Measurements from ENCODE around the gene COL5A1.
A peak's percentile ranks its signal among the peaks of the same experiment; 100 is the strongest.

COL5A1 gene

GRCh38 chr9:134731497-134732391 lies 90.1 kb downstream of the COL5A1 start:
- no peak for DNase-seq

GRCh38 chr9:134732392-134733110 lies 90.9 kb downstream of the COL5A1 start:
- no peak for DNase-seq

GRCh38 chr9:134733480-134734232 lies 92.1 kb downstream of the COL5A1 start:
- DNase-seq = no peak

GRCh38 chr9:134734270-134734669 lies 92.7 kb downstream of the COL5A1 start:
- DNase-seq = no peak

GRCh38 chr9:134735441-134736175 lies 94.0 kb downstream of the COL5A1 start:
- no peak for DNase-seq

DNA sequence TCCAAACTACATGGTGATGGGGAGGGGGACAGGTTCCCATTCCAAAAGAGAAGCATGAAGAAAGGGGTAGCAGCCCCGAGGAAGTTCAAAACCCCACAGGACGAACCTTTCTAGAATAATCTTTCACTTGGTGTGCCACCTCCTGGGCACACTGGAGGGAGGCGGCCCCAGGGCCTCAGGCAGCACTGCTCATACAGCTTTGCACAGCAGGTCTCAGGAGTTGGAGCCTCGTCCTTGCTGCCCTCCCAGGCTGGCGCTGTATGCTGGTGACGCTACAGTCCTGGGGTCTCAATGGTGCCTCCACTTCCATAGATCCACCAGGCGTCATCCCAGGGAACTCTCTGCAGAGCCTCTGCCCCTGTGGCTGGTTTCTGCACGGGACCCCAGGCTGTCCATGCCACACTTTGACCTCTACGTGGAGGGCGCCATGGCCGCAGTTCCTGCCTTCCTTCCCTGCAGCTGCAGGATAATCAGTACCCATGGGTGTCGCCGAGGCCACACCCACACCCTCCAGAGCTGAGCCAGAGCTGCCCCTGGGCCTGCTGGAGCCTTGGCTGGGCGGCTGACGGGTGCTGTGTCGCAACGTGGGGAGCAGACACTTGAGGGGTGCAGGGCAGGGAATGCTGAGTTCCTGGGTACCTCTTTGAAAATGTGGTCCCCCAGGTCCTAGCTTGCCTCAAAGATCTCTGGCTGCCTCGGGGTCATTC lies 95.3 kb downstream of the COL5A1 start:
- no peak for DNase-seq

GRCh38 chr9:134737842-134738580 lies 96.4 kb downstream of the COL5A1 start:
- no peak for DNase-seq

- DNase-seq = peak; percentile 14
These were observed 97.5 kb downstream of the COL5A1 start for GRCh38 chr9:134738869-134739659.

- DNase-seq = no peak
These were observed 98.0 kb downstream of the COL5A1 start for GRCh38 chr9:134739660-134739968.

GRCh38 chr9:134740071-134740470 lies 98.5 kb downstream of the COL5A1 start:
- no peak for DNase-seq

DNA sequence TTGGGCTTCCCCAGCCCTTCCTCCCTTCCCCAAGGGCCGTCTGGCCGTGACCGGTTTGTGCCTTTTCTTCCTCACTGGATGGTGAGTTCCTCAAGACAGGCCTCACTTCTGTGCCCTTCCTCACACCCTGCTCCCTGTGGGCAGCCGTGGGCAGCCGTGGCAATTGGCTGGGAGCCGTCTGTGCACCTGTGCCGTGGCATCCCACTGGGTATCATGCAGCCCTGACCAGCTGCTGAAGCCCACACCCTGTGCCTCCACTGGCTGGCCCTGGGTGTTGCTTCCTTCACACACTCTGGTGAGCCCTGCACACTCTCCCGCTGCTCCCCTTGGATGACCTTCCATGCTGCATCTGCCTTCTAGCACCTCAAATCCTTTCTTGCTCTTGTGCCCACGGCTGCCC lies 100.2 kb downstream of the COL5A1 start:
- no peak for DNase-seq

GRCh38 chr9:134742822-134743535 lies 101.4 kb downstream of the COL5A1 start:
- no peak for DNase-seq

- no peak for DNase-seq
These were observed 102.2 kb downstream of the COL5A1 start for GRCh38 chr9:134743853-134744252.

DNA sequence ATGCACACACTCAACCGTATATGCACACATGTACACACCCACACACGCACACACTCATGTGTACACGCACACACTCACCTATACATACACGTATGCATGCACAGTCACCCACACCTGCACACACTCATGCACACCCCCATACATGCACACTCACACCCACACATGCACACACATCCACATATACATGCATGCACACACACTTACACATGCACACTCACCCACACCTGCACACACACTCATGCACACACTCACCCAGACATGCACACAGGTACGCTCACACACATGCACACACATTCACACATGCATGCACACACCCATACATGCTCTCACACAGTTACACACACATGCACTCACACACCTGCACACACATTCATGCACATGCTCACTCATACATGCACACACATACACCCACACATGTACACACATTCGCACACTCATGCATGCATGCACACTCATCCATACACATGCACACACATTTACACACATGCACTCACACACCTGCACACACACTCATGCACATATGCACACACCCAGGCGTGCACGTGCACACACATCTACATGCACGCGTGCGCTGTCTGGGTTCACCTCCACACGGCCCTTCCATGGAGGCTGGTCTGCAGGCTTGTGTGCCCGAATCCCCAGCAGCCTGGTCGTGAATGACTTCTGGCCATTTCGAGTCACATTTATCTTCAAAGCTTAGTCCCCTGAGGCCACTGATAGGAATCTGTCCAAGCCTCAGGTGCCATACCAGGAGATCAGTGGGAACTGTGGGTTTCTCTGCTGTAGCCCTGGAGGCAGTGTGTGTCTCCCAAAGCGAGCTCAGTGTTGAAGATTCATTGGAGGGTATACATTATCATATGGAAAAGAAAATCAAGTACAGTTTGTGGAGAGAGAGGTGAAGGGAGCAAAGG lies 103.0 kb downstream of the COL5A1 start:
- no peak for DNase-seq

DNA sequence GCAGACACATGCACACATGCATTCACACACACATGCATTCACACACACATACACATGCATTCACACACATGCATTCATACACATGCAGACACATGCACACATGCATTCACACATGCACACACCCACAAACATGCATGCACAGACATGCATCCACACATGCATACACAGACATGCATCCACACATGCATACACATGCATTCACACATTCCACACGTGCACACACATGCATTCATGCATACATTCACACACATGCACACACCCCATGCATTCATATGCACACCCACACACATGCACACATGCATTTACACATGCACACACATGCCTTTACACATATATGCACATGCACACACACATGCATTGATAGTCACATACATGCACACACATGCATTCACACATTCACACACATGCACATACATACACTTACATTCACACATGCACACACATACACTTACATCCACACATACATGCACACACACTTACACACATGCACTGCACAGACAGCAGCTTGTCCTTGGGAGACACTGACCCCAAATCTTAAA lies 106.4 kb downstream of the COL5A1 start:
- DNase-seq = no peak

DNA sequence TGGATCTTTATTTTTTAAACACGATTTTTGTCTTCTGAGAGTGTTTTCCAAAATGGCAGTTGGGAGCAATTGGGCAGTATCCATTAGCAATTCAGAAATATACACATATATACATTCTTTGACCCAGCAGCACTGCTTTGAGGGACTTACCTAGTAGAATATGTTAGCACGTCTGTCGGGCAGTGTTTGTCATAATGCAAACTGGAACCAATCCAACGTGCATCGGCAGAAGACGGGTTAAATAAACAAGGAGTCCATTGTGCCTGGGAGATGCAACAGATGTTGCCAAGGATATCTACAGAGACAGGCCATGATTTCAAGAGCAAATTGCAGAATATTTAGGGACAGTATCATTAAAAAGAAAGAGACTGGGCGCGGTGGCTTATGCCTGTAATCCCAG lies 107.0 kb downstream of the COL5A1 start:
- no peak for DNase-seq

- DNase-seq = no peak
These were observed 109.0 kb downstream of the COL5A1 start for GRCh38 chr9:134750450-134751155.

GRCh38 chr9:134751622-134752021 lies 110.0 kb downstream of the COL5A1 start:
- DNase-seq = no peak
